ENCODE measurements around the gene JAKMIP1.

JAKMIP1 gene

DNA sequence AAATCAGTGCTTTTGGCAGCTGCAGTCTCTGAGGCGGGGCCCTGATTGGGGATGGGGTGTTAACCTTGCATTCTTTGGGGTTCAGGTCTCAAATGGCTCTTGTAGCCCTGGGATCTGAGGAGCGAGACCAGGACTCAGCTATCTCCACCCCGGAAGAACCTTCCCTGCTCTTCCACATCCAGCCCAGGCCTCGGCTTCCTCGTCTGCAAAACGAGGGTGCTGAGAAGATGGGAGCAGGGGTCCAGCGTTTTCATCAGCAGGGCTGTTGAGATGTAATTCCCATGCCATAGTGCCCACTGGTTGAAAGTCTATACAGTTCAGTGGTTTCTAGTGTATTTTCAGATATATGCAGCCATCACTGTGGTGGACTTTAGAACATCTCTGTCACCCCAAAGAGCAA, 34.7 kb upstream of the JAKMIP1 start:
- Histone ChIP-seq H3K27me3 (replicated peaks) (no peaks in the 10 kb centered on the region), H3K4me3 (ENCODE audit: low read depth, low read length) (no peak overlapping the region), H3K27ac (no peak overlapping the region), H3K36me3 (replicated peaks) (no peaks in the 10 kb centered on the region)
- TF ChIP-seq, protein P1, sequence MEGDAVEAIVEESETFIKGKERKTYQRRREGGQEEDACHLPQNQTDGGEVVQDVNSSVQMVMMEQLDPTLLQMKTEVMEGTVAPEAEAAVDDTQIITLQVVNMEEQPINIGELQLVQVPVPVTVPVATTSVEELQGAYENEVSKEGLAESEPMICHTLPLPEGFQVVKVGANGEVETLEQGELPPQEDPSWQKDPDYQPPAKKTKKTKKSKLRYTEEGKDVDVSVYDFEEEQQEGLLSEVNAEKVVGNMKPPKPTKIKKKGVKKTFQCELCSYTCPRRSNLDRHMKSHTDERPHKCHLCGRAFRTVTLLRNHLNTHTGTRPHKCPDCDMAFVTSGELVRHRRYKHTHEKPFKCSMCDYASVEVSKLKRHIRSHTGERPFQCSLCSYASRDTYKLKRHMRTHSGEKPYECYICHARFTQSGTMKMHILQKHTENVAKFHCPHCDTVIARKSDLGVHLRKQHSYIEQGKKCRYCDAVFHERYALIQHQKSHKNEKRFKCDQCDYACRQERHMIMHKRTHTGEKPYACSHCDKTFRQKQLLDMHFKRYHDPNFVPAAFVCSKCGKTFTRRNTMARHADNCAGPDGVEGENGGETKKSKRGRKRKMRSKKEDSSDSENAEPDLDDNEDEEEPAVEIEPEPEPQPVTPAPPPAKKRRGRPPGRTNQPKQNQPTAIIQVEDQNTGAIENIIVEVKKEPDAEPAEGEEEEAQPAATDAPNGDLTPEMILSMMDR (IDR thresholded peaks at IDR 0.05; ENCODE audit: low read depth, low read length, missing control alignments): no peak
- in situ Hi-C loops (cut with HindIII; ENCODE audit: low pct_ligation_motif_present, low sequenced_read_pairs): no loop called here
- no peak for DNase-seq

DNA sequence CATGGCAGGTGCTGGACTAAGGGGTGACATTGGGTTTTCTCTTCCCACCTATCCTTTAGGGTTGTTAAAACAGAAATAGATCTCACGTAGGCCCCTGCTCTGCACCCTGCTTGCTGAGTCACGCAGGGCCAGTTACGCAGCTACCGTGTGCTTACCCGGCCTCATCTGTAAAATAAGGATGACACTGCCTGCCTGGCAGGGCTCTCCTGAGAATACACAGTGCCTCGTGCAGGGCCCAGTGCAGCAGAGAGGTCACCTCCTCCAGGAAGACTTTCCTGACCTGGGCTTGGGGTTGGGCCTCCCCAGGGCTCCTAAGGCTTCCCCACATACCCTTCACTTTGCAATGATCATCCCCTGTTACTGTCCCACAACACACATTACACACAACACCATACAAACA, 33.6 kb upstream of the JAKMIP1 start:
- H3K27me3 ChIP-seq (replicated peaks): no peaks in the 10 kb centered on the region

DNA sequence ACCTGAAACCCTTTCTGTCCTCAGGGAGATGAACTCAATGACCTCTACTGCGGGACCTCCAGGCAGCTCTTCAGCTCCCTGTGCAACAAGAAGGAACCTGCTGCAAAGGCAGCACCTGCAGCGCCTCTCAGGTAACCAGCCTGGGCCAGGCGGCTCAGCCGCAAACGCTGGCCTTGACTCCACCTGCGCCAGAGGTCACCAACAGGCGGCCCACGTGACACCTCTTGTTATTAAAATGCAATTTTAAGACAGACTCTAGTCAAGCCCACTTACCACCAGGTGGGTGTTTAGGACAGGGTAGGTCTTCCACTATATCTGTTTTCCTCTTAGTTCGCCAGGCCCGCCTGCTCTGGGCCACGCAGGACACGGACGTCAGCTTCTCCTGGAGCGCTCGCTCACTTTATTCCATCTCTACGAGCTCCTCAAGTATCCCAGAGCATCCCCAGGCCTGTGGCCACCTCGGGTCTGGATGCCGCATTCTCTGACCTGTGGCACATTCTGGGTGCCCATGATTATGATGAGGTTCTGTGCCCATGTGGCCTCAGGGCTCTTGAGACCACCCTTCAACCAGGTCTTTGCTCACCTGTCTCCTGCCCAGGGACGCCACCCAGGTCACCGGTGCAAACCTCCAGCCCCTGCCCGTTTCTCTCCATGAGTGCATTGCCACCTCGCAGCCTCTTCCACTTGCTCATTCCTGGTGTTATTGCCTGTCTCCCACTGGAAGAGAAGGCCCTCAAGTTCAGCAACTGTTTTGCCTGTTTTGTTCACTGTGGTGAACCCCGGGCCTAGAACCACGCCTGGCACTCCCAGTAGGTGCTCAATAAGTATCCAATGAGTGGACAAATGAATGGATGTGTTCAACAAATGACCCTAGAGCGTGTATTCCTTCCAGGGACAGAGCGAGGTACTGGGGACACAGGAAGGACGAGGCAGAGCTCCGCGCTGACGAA, 32.8 kb upstream of the JAKMIP1 start:
- in situ Hi-C loops (cut with HindIII; ENCODE audit: low pct_ligation_motif_present, low sequenced_read_pairs): no loop called here
- Histone ChIP-seq H3K36me3 (replicated peaks) (no peaks in the 10 kb centered on the region), H3K27me3 (replicated peaks) (no peaks in the 10 kb centered on the region), H3K27ac (no peak overlapping the region), H3K4me3 (ENCODE audit: low read depth, low read length) (no peak overlapping the region)
- no peak for DNase-seq
- TF ChIP-seq, protein P1 (IDR thresholded peaks at IDR 0.05; ENCODE audit: low read depth, low read length, missing control alignments): no peak

More for the DNA sequence above, 33.6 kb upstream of the JAKMIP1 start:
- no peak for DNase-seq
- H3K4me3 ChIP-seq (ENCODE audit: low read depth, low read length): no peak overlapping the region
- TF ChIP-seq, protein P1 (IDR thresholded peaks at IDR 0.05; ENCODE audit: low read depth, low read length, missing control alignments): no peak
- H3K27ac ChIP-seq: no peak overlapping the region
- in situ Hi-C loops (cut with HindIII; ENCODE audit: low pct_ligation_motif_present, low sequenced_read_pairs): no loop called here
- H3K36me3 ChIP-seq (replicated peaks): no peaks in the 10 kb centered on the region

DNA sequence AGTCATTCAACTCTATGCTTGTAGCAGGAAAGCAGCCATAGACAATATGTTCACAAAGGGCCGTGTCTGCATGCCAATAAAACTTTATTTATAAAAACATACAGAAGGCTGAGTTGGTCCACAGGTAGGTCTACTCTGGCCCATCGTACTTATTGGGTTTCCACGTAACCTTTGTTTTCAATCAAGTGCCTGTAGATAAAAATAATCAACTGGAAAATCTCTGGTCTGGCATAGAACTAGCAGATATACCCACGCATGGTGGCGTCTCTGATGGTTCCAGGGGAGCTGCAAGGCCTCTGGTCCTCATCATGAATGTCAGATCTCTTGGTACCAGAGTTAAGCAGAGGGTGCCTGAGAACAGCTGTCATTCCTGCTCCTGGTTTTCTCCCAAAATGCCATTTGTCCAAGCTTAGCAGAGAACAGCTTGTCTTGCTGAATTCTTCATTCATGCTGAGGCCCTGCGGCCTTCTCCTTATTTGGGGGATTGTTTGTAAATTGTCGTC, 31.4 kb upstream of the JAKMIP1 start:
- Histone ChIP-seq H3K36me3 (replicated peaks) (no peaks in the 10 kb centered on the region), H3K27me3 (replicated peaks) (no peaks in the 10 kb centered on the region), H3K4me3 (ENCODE audit: low read depth, low read length) (no peak overlapping the region), H3K27ac (no peak overlapping the region)
- DNase-seq: no peak
- in situ Hi-C loops (cut with HindIII; ENCODE audit: low pct_ligation_motif_present, low sequenced_read_pairs): no loop called here
- TF ChIP-seq, protein P1 (IDR thresholded peaks at IDR 0.05; ENCODE audit: low read depth, low read length, missing control alignments): no peak

DNA sequence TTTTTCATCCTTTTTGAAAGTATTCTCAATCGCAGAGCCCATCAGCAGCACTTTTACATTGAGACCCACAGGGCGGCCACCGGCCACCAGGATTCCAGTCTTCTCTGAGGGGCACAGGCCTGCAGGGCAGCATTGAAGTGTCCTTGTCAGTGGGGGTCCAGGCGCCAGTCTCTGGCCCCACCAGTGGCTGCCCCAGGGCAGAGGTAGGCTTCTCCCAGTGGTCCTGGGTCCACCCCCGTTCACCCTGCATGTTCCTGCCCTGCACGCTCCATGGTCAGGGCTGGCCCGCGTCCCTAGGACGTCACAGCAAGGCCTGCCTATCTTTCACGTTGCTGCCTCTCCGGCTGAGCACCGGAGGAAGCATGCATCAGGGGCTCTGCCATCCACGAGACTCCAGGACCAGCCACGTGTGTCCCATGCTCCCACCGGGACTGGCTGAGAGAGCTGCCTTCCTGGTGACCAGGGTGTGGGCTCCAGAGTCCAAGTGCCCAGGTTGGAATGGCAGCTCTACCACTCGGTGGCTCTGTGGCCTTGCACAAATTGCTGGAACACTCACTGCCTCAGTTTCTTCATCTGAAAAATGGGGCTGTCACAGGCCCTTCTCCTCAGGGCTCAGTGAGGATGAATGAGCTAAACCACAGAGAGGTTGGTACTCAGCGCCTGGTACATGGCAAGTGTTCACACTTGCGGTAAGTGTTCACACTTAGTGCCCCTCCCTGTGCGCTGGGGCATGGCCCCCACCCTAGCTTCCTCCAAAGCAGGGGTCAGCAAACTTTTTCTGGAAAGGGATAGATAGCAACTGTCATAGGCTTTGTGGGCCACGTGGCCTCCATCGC, 30.7 kb upstream of the JAKMIP1 start:
- no peaks in the 10 kb centered on the region for H3K36me3 ChIP-seq (replicated peaks)
- TF ChIP-seq, protein P1 (IDR thresholded peaks at IDR 0.05; ENCODE audit: low read depth, low read length, missing control alignments): no peak
- no peak for DNase-seq
- in situ Hi-C loops (cut with HindIII; ENCODE audit: low pct_ligation_motif_present, low sequenced_read_pairs): no loop called here
- H3K27me3 ChIP-seq (replicated peaks): no peaks in the 10 kb centered on the region
- no peak overlapping the region for H3K27ac ChIP-seq
- no peak overlapping the region for H3K4me3 ChIP-seq (ENCODE audit: low read depth, low read length)

Measured in brain microvascular endothelial cell (primary cell).